GM21619 (cell line): ENCODE results near the gene SMTN.
"Not testable (repeated sequence)": the region's sequence is repeated elsewhere in the genome, so short reads cannot be mapped to it uniquely, and the experiment has no call there.

Source experiments
- ATAC-seq: cut with Tn5 transposase; IDR thresholded peaks from one replicate; pipeline ENCODE4 v1.9.1; 2021; ENCODE audit not compliant: unreplicated experiment

SMTN gene

DNA sequence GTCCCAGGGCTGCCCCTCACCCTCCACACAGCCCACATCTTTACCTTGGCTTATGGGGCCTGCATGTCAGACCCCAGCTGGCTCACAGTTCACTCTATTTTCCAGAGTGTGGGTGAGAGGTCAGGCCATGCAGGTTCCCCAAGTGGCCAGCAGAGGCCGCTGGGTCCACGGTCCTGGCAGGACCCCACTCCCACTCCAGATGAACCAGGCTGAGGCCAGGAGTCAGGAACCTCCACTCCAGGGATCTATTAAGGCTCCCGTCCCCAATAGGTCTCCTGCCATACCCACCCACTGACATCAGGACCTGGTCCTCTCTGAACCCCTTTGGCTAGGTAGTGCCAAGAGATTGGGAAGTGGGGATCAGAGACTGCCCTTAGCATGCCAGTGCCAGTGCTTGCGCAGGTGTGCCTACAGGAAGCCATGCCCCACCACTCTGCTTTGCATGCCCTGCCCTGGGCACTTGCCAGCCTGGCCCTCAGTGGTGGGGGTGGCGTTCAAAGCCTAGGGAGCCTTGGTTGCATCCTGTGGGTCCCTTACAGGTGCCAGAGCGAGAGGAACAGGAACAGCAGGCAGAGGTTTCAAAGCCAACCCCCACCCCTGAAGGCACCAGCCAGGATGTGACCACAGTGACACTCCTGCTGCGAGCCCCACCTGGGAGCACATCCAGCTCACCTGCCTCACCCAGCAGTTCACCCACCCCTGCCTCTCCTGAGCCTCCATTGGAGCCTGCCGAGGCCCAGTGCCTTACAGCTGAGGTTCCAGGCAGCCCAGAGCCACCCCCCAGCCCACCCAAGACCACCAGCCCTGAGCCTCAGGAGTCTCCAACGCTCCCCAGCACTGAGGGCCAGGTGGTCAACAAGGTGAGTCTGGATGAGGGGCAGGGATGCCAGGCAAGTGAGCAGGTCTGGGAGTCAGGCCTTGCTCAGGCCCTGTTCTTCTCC is 8.3 kb downstream of the SMTN start:
- ATAC-seq = no peak

GRCh38 chr22:31090217-31091085 is 9.3 kb downstream of the SMTN start:
- no peak for ATAC-seq

DNA sequence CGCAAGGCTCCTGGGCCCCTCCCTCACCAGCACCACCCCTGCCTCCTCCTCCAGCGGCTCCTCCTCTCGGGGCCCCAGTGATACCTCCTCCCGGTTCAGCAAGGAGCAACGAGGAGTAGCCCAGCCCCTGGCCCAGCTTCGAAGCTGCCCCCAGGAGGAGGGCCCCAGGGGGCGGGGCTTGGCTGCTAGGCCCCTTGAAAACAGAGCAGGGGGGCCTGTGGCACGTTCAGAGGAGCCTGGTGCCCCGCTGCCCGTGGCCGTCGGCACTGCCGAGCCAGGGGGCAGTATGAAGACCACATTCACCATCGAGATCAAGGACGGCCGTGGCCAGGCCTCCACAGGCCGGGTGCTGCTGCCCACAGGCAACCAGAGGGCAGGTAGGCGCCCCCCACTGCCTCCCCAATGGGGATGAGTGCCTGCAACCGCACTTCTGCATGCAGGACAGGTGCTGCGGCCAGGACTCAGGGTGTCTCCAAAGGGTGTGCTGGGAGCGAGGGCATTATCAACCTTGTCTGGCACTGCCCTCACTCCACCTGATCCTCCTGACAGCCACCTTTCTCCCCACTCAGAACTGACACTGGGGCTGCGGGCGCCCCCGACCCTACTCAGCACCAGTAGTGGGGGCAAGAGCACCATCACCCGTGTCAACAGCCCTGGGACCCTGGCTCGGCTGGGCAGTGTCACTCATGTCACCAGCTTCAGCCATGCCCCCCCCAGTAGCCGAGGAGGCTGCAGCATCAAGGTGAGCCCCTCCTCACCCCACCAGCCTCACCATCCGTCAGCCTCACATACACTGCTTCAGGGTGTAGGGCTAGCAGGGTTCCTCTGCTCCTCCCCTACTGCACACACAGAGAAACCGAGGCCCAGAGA is 10.2 kb downstream of the SMTN start:
- no peak for ATAC-seq

GRCh38 chr22:31092161-31092560 is 11.0 kb downstream of the SMTN start:
- ATAC-seq = no peak

- ATAC-seq = no peak
Observed at GRCh38 chr22:31093086-31093850, 12.2 kb downstream of the SMTN start.

GRCh38 chr22:31094021-31094551 is 13.0 kb downstream of the SMTN start:
- no peak for ATAC-seq

- no peak for ATAC-seq
Observed at GRCh38 chr22:31094741-31095140, 13.6 kb downstream of the SMTN start.

GRCh38 chr22:31095637-31096249 is 14.6 kb downstream of the SMTN start:
- ATAC-seq = no peak

DNA sequence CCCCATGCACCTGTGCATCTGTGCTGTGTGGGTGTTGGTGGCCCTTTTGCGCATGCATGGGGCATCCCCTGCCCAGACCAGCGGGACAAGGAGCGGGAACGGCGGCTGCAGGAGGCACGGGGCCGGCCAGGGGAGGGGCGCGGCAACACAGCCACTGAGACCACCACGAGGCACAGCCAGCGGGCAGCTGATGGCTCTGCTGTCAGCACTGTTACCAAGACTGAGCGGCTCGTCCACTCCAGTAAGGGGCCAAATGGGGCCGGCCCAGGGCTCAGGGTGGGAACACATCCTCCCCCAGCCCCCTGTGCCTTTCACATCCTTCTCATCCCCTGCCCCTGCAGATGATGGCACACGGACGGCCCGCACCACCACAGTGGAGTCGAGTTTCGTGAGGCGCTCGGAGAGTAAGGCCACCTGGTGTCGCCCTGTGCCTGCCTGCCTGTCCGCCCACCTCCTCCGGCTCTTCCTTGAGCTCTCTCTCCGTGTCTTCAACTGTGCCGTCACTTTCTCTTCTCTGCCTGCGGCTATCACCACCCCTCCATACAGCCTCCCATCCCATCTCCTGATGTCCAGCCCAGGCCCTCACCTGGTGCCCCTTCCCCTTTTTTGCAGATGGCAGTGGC is 15.7 kb downstream of the SMTN start:
- ATAC-seq = no peak

- not testable (repeated sequence) for ATAC-seq
Observed at GRCh38 chr22:31097539-31097938, 16.4 kb downstream of the SMTN start.

- no peak for ATAC-seq
Observed at GRCh38 chr22:31097941-31098631, 17.0 kb downstream of the SMTN start.

GRCh38 chr22:31098632-31099110 is 17.6 kb downstream of the SMTN start:
- no peak for ATAC-seq

DNA sequence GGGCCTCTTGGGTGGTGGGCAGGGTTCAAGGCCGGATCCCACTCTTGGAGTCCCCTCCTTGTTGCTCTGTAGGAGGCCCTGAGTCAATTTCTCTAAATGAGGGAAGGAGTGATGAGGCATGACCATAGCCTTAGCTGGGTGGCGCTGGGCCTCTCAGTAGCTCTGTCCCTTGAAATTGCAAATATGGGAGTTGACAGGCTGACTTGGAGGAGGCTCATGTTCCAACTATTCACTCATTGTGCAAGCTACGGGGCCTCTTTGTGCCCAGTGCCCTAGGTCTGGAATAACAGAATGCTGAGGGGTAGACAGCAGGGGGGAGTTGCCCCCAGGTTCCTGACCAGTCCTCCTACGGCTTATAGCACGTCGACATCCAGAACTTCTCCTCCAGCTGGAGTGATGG is 18.3 kb downstream of the SMTN start:
- ATAC-seq = no peak

GRCh38 chr22:31099841-31100761 is 19.0 kb downstream of the SMTN start:
- no peak for ATAC-seq

DNA sequence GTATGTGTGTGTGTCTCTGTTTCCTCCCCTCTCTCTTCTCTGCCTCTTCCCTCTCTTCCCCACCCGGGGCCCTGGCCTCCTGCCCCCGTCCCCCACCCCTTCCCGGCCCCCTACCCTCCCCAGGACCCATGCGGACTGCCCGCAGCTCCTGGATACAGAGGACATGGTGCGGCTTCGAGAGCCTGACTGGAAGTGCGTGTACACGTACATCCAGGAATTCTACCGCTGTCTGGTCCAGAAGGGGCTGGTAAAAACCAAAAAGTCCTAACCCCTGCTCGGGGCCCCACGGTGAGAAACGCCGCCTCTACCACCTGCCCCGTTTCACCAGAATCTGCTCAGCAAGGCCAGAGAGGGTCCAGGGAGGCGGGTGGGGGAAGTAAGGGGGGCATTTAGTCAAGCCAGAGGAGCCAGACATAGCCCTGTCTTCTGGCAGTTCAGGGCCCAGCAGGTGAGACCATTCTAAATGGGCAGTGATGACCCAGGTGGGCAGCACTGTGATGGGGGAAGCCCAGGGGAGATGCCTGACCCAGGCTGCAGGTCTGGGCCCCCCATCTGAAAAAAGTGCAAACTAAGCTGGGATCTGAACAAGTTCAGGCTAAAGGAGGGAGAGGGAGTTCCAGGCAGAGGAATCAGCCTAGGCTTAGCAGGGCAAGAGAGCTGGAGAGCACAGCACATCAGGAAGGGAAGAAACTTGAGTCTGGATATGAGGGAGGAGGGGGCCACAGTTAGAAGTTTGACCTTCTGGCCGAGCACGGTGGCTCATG is 19.8 kb downstream of the SMTN start:
- ATAC-seq = no peak

DNA sequence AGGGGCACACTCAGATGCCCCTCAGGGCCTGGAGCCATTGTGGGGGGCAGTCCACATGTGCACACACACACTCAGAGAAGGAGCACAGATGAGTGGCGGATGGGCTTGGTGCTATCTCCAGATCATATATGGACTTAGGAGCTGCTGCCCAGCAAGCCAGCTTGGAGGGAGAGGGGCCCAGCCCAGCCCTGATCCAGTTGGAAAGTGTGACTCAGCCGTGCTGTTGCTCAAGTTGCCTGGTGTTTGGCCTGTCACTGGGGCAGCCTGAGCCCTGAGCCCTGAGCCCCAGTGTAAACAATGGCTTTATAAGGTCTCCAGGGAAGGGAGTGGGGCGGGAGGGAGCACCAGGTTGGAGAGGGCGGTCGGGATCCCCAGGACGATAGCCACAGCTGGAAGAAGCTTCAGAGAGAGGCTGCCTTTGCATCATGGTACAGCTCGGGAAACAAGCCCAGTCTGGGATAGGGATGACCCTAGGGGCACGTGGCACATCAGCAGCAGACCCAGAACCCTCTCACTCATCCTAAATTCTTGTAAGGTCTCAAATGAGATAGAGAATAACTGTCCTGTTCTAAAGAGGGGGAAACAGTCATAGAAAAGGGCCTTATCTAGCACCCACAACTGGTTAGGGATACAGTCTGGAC is 21.4 kb downstream of the SMTN start:
- no peak for ATAC-seq
